IPS-18a (cell line): ENCODE results near the gene CLCN6.

ENCODE experiments used
- H3K27ac ChIP-seq: one replicate; pipeline ENCODE4 v1.5.1; 2013; ENCODE audit warnings: low read length
- H3K27me3 ChIP-seq: one replicate; pipeline ENCODE4 v1.6.1; 2013; ENCODE audit warnings: mild to moderate bottlenecking, low read length; ENCODE audit not compliant: control insufficient read depth, insufficient read depth
- H3K36me3 ChIP-seq: one replicate; pipeline ENCODE4 v1.6.1; 2013; ENCODE audit warnings: low read depth, low read length; ENCODE audit not compliant: control insufficient read depth
- H3K4me1 ChIP-seq: one replicate; pipeline ENCODE4 v1.6.1; 2013; ENCODE audit warnings: low read depth, low read length; ENCODE audit not compliant: control insufficient read depth
- H3K4me3 ChIP-seq: one replicate; pipeline ENCODE4 v1.5.1; 2013; ENCODE audit warnings: low read length
- H3K9ac ChIP-seq: one replicate; pipeline ENCODE4 v1.6.1; 2013; ENCODE audit warnings: mild to moderate bottlenecking, low read length, moderate library complexity
- H3K9me3 ChIP-seq: one replicate; pipeline ENCODE4 v1.6.1; 2013; ENCODE audit warnings: low read depth, low read length; ENCODE audit not compliant: control insufficient read depth

The CLCN6 gene

DNA sequence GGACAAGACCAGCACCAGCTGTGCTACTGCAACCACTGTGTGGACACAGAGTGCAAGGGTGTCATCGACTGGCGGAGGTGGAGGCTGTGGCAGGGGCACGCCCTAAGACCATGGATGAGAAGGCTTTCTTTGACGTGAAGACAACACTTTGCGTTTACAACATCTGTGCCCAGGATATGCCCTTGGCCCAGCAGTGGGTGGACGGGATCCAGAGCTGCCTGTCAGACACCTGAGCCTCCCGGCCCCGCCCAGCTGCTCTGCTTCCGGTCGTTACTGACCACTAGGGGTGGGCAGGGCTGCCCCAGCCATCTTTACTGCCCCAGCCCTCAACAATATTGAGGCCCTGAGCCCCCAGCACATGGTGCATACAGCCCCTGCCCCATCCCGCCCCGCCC is 74.2 kb downstream of the CLCN6 start:
- H3K9ac ChIP-seq = no peak overlapping the region
- H3K4me3 ChIP-seq = no peak overlapping the region
- no peaks in the 10 kb centered on the region for H3K36me3 ChIP-seq
- no peaks in the 10 kb centered on the region for H3K4me1 ChIP-seq
- H3K27me3 ChIP-seq = no peaks in the 10 kb centered on the region
- no peaks in the 10 kb centered on the region for H3K9me3 ChIP-seq
- H3K27ac ChIP-seq = no peak overlapping the region

DNA sequence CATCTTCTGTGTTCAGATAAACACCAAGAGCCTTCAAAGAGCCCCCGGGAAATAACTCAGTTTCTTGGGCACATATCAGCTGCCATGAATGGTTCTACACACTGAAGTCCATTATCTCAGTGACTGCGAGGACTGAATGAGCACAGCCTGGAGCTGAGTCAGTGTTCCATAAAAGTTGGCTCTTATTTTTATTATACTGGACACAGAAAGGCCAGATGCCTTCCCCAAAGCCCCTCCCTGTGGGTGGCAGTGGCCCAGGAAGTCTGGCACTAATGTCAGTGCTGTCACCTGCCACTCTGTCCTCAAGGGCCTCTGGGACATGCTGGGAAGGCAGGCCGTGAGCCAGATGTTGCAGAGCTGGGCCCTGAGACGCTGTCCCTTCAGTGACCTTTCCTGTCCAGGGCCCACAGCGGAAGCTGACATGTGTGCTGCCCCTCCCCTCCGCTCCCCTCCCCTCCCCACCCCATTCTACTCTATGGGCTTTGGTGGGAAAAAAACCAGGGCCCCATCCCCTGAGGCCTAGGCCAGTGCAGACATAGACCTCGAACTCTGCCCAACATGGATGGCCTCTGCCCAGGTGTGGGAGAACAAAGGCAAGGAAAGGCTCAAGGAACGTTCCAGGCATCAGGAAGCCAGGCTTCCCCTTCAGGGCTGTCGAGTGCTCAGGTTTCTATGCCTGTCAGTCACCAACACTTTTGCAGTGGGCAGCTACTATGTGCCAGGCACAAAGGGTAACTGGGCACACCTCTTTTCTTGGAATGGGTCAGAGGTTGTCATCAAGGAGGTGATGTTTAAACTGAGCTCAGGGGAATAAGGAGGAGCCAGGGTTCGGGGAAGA is 75.1 kb downstream of the CLCN6 start:
- no peak overlapping the region for H3K9ac ChIP-seq
- H3K27ac ChIP-seq = no peak overlapping the region
- H3K4me3 ChIP-seq = no peak overlapping the region
- no peaks in the 10 kb centered on the region for H3K36me3 ChIP-seq
- no peaks in the 10 kb centered on the region for H3K27me3 ChIP-seq
- H3K4me1 ChIP-seq = no peaks in the 10 kb centered on the region
- H3K9me3 ChIP-seq = no peaks in the 10 kb centered on the region

DNA sequence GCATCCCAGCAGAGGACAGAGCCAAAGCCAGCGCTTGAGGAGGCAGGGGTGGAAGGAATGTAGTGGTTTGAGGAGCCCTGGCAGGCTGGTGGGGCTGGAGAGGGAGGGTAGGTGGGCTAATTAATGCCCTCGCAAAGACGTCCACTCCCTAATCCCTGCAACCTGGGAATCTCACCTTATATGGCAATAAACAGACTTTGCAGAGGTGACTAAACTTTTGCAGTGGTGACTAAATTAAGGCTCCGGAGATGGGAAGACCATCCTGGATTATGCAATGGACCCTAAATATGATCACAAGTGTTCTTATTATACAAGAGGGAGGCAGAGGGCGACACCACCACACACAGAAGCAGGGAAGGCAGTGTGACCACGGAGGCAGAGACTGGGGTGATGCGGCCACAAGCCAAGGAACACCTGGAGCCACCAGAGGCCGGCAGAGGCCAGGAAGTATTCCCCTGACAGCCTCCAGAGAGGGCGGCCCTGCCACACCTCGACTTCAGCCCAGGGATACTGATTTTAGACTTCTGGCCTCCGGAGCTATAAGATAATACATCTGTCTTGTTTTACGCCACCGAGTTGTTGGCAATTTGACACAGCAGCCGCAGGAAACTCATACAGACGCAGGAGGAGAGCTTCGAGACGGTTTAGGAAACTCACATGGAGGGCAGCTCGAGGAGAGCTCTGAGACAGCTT is 75.9 kb downstream of the CLCN6 start:
- Histone ChIP-seq H3K9ac (no peak overlapping the region), H3K27me3 (no peaks in the 10 kb centered on the region), H3K9me3 (no peaks in the 10 kb centered on the region), H3K4me1 (no peaks in the 10 kb centered on the region), H3K27ac (no peak overlapping the region), H3K4me3 (no peak overlapping the region), H3K36me3 (no peaks in the 10 kb centered on the region)

DNA sequence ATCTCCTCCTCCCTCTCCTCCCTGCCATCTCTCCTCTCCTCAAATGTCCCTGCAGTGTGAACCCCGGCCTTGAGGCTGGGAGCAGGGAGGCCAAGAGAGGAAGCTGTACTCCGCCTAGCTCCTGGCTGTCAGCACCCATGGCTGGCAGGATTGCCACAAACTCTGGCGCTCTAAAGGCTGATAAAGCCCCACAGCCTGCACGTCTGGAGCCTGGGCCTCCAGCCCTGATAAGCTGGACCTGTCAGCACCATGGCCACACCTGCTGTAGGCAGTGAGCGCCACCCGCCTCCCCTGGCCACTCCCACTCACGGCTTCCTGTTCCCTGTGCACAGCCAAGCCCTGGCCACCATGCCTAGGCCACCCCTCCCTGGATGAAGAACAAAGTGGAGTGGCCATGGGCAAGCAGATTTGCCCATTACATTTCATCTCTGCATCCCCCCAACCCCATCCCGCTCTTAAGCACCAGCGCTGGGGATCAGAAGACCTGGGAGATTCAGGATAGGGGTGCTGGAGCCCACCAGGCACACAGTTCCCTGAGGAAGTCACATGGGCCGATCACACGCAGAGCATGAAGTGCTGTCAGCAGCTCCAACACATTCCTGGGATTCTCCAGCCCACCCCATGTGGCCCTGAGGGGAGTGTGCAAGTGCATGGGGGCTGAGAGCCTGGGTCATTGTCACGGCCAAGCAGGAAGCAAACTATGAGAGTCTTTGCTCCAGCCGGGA is 77.0 kb downstream of the CLCN6 start:
- Histone ChIP-seq H3K27ac (no peak overlapping the region), H3K36me3 (no peaks in the 10 kb centered on the region), H3K4me1 (no peaks in the 10 kb centered on the region), H3K9ac (no peak overlapping the region), H3K9me3 (no peaks in the 10 kb centered on the region), H3K27me3 (no peaks in the 10 kb centered on the region), H3K4me3 (no peak overlapping the region)

DNA sequence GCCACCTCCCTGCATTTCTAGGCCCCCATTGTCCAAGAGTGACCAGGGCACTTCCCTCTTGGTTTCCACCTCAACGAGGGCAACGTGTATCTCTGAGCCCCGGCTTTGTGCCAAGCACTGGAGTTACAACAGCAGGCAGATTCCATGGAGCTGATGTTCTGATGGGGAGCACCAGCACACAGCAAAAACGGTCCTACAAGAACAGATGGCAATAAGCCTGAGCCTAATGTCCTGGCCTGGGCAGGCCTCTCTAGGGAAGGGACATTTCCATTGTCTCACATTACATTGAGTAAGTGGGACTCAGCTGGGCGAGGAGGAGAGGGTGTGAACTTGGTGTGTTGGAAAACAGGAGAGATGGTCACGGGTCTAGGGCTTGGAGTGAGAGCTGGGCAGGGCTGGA is 79.9 kb downstream of the CLCN6 start:
- Histone ChIP-seq H3K36me3 (no peaks in the 10 kb centered on the region), H3K4me3 (no peak overlapping the region), H3K27ac (no peak overlapping the region), H3K9ac (no peak overlapping the region), H3K4me1 (no peaks in the 10 kb centered on the region), H3K9me3 (no peaks in the 10 kb centered on the region), H3K27me3 (no peaks in the 10 kb centered on the region)

DNA sequence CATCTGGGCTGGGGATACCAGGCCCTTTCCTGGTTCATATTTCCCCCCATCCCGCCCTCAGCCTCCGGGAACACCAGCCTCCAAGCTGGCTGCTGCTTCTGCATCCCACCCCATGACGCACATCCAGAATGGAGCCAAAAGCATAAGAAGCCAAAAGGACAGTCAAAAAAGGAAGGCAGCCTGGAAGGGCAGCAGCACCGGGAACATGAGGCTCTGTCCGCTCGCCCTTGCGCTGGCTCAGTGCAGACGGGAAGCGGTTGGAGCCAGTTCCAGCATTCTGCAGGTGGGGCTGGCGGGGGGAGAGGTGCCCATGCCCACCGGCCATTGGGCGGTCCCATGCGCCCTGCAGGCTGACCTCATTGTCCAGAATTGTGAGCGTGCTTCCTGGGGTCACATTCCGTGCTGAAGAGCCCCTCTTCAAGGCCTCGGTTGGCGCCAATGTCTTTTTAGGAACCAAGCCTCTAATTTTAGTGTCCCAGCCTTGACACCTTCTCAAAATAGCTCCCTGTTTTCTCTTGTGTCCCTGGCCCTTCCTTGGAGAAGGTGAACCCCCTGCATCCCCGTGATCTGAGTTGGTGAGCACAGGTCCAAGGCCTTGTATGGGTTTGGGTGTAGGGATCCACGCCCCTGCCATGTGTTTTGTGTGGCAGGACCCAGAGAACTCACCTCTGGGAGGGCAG is 81.1 kb downstream of the CLCN6 start:
- Histone ChIP-seq H3K27me3 (no peaks in the 10 kb centered on the region), H3K36me3 (no peaks in the 10 kb centered on the region), H3K4me1 (no peaks in the 10 kb centered on the region), H3K9ac (no peak overlapping the region), H3K4me3 (no peak overlapping the region), H3K9me3 (no peaks in the 10 kb centered on the region), H3K27ac (no peak overlapping the region)

DNA sequence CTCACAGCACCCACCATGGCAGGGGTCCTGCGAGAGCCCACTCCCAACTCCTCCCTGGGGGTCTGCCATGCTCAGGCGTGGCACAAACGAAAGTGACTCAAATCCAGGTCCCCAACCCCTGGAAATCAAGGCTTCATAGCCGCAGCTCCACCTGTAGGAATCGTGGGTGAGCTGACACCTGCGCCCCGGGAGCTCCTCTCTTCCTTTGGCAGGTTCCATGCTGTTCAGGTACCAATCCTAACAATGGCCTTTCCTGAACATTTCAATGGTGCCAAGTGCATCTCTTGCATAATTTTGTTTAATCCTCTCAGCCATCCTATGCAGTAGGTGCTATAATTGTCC is 81.6 kb downstream of the CLCN6 start:
- Histone ChIP-seq H3K36me3 (no peaks in the 10 kb centered on the region), H3K27ac (no peak overlapping the region), H3K9me3 (no peaks in the 10 kb centered on the region), H3K4me3 (no peak overlapping the region), H3K4me1 (no peaks in the 10 kb centered on the region), H3K9ac (no peak overlapping the region), H3K27me3 (no peaks in the 10 kb centered on the region)

DNA sequence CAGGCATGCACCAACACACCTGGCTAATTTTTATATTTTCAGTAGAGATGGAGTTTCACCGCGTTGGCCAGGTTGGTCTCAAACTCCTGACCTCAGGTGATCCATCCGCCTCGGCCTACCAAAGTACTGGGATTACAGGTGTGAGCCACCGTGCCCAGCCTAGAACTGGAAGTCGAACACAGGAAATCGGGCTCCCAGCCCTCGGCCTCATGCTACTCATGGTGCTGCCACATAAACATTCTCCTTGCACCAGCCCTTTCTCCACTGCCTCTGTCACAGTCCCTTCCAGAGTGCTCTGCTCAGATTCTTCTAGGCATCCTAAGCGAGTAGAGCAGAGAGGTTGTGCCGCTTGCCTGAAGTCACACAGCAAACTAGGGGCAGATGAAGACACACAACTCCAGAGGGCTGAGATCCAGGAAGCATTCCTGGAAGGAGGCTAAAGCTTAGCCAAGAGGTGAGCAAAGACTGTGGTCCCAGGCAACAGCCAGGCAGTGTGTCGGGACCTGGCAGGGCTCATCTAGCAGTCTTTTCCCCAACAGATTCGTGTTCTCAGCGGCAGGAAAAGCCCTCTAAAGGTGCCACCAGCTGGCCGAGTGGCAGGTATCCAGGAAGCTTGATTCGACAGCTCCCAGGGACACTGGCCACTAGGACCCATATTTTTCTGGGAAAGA is 82.3 kb downstream of the CLCN6 start:
- H3K27ac ChIP-seq = no peak overlapping the region
- no peaks in the 10 kb centered on the region for H3K9me3 ChIP-seq
- no peak overlapping the region for H3K4me3 ChIP-seq
- H3K27me3 ChIP-seq = no peaks in the 10 kb centered on the region
- no peak overlapping the region for H3K9ac ChIP-seq
- no peaks in the 10 kb centered on the region for H3K4me1 ChIP-seq
- no peaks in the 10 kb centered on the region for H3K36me3 ChIP-seq

DNA sequence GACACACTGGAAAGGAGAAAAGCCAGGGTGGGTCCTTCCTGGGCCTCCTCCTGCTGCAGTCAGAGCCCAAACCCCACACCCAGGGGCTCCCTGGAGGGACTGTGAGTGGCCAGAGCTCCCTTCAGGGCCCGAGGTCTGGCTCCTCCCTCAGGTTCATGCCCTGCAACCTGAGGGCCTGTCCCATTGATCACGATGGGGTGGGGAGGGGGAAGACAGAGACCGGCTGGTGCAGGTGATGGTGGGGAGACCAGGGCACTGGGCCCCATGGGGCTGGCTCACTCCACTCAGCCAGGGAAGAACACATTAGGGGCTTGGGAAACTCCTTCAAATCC is 82.9 kb downstream of the CLCN6 start:
- Histone ChIP-seq H3K9me3 (no peaks in the 10 kb centered on the region), H3K4me3 (no peak overlapping the region), H3K27me3 (no peaks in the 10 kb centered on the region), H3K27ac (no peak overlapping the region), H3K4me1 (no peaks in the 10 kb centered on the region), H3K9ac (no peak overlapping the region), H3K36me3 (no peaks in the 10 kb centered on the region)

DNA sequence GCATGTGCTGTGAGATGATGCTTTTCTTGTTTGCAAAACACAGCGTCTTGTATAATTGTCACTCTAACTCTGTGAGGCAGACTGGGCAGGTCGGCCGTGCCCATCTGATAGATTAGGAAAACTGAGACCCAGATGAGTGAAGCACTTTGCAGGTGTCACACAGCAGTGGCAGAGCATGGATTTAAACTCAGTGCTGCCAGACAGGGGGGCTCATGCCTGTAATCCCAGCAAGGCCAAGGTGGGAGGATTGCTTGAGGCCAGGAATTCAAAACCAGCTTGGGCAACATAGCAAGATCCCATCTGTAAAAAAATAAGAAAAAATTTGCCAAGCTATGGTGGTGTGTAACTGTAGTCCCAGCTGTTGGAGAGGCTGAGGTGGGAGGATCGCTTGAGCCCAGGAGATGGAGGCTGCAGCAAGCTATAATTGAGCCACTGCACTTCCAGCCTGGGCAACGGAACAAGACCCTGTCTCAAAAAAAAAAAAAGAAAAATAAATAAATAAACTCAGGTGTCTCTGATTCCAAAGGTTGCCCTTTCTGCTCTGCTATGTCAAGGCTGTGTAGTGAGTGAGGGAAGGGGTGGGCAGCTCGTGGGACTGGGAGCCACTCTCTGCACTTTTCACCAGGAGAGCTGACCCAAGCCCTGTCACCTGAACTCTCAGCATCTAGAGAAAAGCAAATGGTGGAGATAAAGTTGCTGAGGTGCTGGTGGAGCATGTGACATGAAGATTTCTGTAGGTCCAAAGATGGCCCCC is 85.6 kb downstream of the CLCN6 start:
- H3K4me3 ChIP-seq = no peak overlapping the region
- no peak overlapping the region for H3K9ac ChIP-seq
- H3K4me1 ChIP-seq = no peaks in the 10 kb centered on the region
- no peak overlapping the region for H3K27ac ChIP-seq
- H3K9me3 ChIP-seq = no peaks in the 10 kb centered on the region
- H3K27me3 ChIP-seq = no peaks in the 10 kb centered on the region
- no peaks in the 10 kb centered on the region for H3K36me3 ChIP-seq
